Measurements from ENCODE around the gene NSUN2. TPM values are rescaled to one million over a fixed set of nuclear protein-coding genes. Genes with fewer than 3 reads are reported as not detected.

NSUN2 gene
- total and polyA plus RNA-seq, 2 of the 4 experiments (the other 2 are of a cell fraction) = 51.1 to 61.1 TPM

- Histone ChIP-seq H4K8ac (ENCODE audit: low read depth in 2 of 2, low read length in 2 of 2) (no peak overlapping the region), H3K4me1 (ENCODE audit: control insufficient read depth, insufficient read depth, low read length) (no peaks in the 10 kb centered on the region), H3K4me2 (ENCODE audit: low read depth, low read length) (no peak overlapping the region), H2BK15ac (ENCODE audit: low read depth, low read length) (no peak overlapping the region), H4K20me1 (ENCODE audit: insufficient read depth, low read length) (peaks cover 9% of the 10 kb centered on the region; the same call in 1 of the 2 replicates), H3K4me3 (ENCODE audit: insufficient read depth, low read depth, low read length) (no peak overlapping the region), H2BK120ac (ENCODE audit: low read depth, low read length) (no peak overlapping the region), H3K14ac (replicated peaks; ENCODE audit: low read depth, low read length) (no peak overlapping the region), H2AFZ (replicated peaks; ENCODE audit: low read length, poor library complexity) (no peak overlapping the region), H3K56ac (ENCODE audit: extremely low read depth, insufficient read depth, low read length) (no peak overlapping the region), H4K91ac (ENCODE audit: insufficient read depth, low read depth, low read length) (no peak overlapping the region), H3K9me3 (ENCODE audit: control insufficient read depth, insufficient read depth, low read length) (no peaks in the 10 kb centered on the region), H2AK5ac (ENCODE audit: low read depth, low read length) (no peak overlapping the region), H3K27ac (ENCODE audit: insufficient read depth, low read length) (no peak overlapping the region), H3K9me1 (ENCODE audit: insufficient read depth, low read length) (0 out of 2 replicates have a peak, but pooled peaks cover 5% of the 10 kb centered on the region), H2AK9ac (replicated peaks; ENCODE audit: low read depth, low read length, poor library complexity) (no peak overlapping the region), H3K4ac (ENCODE audit: low read depth, low read length) (no peak overlapping the region), H4K5ac (ENCODE audit: low read depth, low read length) (no peak overlapping the region), H3K79me1 (ENCODE audit: low read depth in 1 of 2, low read length in 2 of 2) (peaks cover 20 to 46% of the 10 kb centered on the region in 2 experiments), H2BK20ac (ENCODE audit: low read depth, low read length) (no peak overlapping the region), H3K9ac (ENCODE audit: low read depth, low read length) (no peak overlapping the region), H3K36me3 (ENCODE audit: control insufficient read depth, insufficient read depth, low read length) (peaks cover 3% of the 10 kb centered on the region), H3K23ac (ENCODE audit: low read depth, low read length) (no peak overlapping the region), H2BK5ac (ENCODE audit: low read depth, low read length, poor library complexity, severe bottlenecking) (no peak overlapping the region), H3K27me3 (ENCODE audit: control insufficient read depth, insufficient read depth, low read length) (no peaks in the 10 kb centered on the region), H3K18ac (ENCODE audit: low read depth, low read length) (no peak overlapping the region)
- no TSS peak for BruUV-seq (replicated peaks)
- DNase-seq (no peak), ATAC-seq (ENCODE audit: low read depth) (no peak)
- intact Hi-C loops (cut with micrococcal nuclease) (no loop called here), in situ Hi-C loops (cut with MboI; ENCODE audit: low sequenced_read_pairs) (no loop called here), dilution Hi-C loops (cut with HindIII; ENCODE audit: low sequenced_read_pairs, unreplicated experiment) (no loop called here)
- ChIA-PET POLR2A (ENCODE audit: unreplicated experiment) (no interaction called here), CTCF (no interaction called here)
- 100% methylated on average over 1 of the region's 1 CpG; no CpG with 5 or more reads in 1 of the 2 experiments for WGBS, 2 experiments (ENCODE audit: extremely low coverage in 2 of 2, insufficient read length in 1 of 2)
- TF ChIP-seq CTCF (conservative IDR thresholded peaks at IDR 0.05; ENCODE audit: low read depth, low read length) = no peak
- peak; percentile 77 for TF ChIP-seq MAFK (IDR thresholded peaks at IDR 0.05; ENCODE audit: low read depth, low read length)
- TF ChIP-seq, protein P1, sequence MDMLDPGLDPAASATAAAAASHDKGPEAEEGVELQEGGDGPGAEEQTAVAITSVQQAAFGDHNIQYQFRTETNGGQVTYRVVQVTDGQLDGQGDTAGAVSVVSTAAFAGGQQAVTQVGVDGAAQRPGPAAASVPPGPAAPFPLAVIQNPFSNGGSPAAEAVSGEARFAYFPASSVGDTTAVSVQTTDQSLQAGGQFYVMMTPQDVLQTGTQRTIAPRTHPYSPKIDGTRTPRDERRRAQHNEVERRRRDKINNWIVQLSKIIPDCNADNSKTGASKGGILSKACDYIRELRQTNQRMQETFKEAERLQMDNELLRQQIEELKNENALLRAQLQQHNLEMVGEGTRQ (IDR thresholded peaks at IDR 0.05; ENCODE audit: low read depth, low read length) = no peak
- TF ChIP-seq CEBPB (IDR thresholded peaks at IDR 0.05; ENCODE audit: low read depth, low read length) = no peak
- no peak for TF ChIP-seq MXI1 (IDR thresholded peaks at IDR 0.05; ENCODE audit: borderline replicate concordance, low read depth, low read length)
Measured at GRCh38 chr5:6642655-6643054, 9.8 kb upstream of the NSUN2 start.
